Lower leg skin (tissue), 4 donors: ENCODE measurements around the gene MFGE8. TPM values are rescaled to one million over a fixed set of nuclear protein-coding genes. Genes with fewer than 3 reads are reported as not detected.

Experiments
- DNase-seq, 2 donors: peaks; one replicate each; pipeline ENCODE4 v3.0.0-alpha.2; 2019; ENCODE audit warnings: low spot score in 2 of 2
- H3K4me3 ChIP-seq: fragments of 200-600 bp; sonication (generic); 2 replicates; pipeline ENCODE4 v1.5.1; 2017; ENCODE audit warnings: mild to moderate bottlenecking, low read depth; ENCODE audit not compliant: poor library complexity, severe bottlenecking
- POLR2A ChIP-seq, 2 donors: fragments of 450-650 bp; IDR thresholded peaks; one replicate each; pipeline ENCODE4 v1.6.1; 2016 to 2017; ENCODE audit warnings: antibody characterized with exemption in 2 of 2, mild to moderate bottlenecking in 1 of 2, moderate library complexity in 1 of 2
- WGBS, 2 donors: methylation state at CpG; one replicate each; pipeline ENCODE4 v1.1.5; 2018; 5-methylcytosine and 5-hydroxymethylcytosine counted together
- intact Hi-C: fragments of 100-400 bp; cut with DNase I; formaldehyde crosslinking; loops from one replicate; pipeline ENCODE4 v1.15.0; 2023; ENCODE audit warnings: low total_unique reads
- total RNA-seq, 4 donors: library from RNA; depleted of rRNA; stranded (reverse); fragments of >200 nt; gene quantifications; one replicate each; pipeline ENCODE4 v1.1.0, GENCODE V29; 2016
- TF ChIP-seq, protein P1 (sequence below), 3 donors: fragments of 450-650 bp; IDR thresholded peaks; one replicate each; pipeline ENCODE4 v1.5.1; 2016; ENCODE audit warnings: antibody characterized with exemption in 3 of 3, mild to moderate bottlenecking in 3 of 3, moderate library complexity in 2 of 3

MFGE8 gene
- total RNA-seq, 4 donors from 2014 or later: 109 to 237 (median 139) TPM

DNA sequence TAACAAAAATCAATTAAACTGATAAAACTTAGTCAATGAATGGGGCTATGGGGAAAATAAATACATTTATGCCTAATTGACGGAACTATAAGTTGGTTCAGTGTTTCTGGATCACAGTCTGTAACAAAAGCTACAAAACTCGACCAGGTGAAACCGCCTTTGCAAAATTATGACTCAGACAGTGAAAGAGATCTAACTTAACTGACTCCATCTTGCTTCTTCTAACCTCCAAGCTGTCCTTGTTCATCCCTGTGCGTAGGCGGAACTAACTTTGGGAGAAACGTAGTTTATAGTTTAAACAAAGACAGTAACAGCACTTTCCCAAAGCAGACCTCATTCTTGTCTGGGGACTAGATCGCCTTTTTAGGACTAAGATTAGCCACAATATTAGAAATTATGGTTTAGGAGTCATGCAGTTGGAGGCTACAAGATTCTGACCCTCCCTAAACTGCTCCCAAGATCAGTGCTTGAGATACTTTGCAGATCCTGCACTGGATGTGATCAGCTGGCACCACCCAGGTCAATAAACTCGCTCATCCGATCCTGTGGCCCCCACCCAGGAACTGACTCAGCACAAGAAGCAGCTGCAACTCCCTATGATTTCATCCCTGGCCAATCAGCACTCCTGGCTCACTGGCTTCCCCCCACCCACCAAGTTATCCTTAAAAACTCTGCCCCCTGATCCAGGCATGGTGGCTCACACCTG, 7.2 kb upstream of the MFGE8 start:
- intact Hi-C loops: no loop called here
- DNase-seq: peak in 1 of 2 donors; percentile 81
- no peak for TF ChIP-seq POLR2A (IDR thresholded peaks at IDR 0.05)
- TF ChIP-seq, protein P1, sequence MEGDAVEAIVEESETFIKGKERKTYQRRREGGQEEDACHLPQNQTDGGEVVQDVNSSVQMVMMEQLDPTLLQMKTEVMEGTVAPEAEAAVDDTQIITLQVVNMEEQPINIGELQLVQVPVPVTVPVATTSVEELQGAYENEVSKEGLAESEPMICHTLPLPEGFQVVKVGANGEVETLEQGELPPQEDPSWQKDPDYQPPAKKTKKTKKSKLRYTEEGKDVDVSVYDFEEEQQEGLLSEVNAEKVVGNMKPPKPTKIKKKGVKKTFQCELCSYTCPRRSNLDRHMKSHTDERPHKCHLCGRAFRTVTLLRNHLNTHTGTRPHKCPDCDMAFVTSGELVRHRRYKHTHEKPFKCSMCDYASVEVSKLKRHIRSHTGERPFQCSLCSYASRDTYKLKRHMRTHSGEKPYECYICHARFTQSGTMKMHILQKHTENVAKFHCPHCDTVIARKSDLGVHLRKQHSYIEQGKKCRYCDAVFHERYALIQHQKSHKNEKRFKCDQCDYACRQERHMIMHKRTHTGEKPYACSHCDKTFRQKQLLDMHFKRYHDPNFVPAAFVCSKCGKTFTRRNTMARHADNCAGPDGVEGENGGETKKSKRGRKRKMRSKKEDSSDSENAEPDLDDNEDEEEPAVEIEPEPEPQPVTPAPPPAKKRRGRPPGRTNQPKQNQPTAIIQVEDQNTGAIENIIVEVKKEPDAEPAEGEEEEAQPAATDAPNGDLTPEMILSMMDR (IDR thresholded peaks at IDR 0.05): no peak
- no peak overlapping the region for H3K4me3 ChIP-seq
- WGBS, 2 donors: 66 to 68% methylated on average over 9 of the region's 9 CpGs

DNA sequence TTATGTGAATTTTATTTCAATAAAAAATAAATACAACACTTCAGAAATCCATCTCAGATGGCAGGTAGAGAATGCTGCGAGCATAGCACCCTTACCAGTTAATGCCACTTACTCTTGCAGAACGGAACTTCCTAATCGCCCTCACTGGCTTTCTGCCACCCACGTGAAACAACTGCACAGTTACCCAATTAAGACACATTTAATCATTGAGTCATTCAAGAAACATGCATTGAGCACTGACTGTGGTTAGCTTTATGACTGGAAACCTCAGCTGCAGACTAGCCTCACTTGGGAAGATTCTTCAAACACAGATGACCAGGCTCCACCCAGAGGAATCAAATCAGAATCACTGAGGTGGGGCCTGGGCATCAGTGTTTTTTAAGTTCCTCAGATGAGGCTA, 5.6 kb upstream of the MFGE8 start:
- peak; percentile 84 to 97 for DNase-seq
- WGBS, 2 donors: 10 to 20% methylated on average over 4 of the region's 4 CpGs
- TF ChIP-seq POLR2A (IDR thresholded peaks at IDR 0.05): no peak
- TF ChIP-seq, protein P1 (IDR thresholded peaks at IDR 0.05): no peak
- intact Hi-C loops: no loop called here
- H3K4me3 ChIP-seq: no peak overlapping the region

DNA sequence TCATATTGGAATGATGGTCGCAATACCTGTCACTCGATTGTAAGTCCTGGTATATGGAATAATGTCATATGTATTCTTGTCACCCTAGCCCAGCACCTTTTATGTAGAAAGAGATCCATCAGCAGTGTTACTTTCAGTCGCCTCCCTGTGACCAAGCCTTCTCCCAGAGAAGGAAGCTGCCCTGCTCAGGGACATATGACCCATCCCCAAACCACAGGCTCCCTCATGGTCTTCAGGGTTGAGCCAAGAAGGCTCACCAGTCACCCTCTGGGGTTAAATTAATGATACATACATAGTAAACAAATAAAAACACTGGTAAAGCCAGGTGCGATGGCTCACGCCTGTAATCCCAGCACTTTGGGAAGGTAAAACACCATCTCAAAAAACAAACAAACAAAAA, 4.6 kb upstream of the MFGE8 start:
- intact Hi-C loops: no loop called here
- WGBS, 2 donors: 91 to 93% methylated on average over 5 of the region's 5 CpGs
- H3K4me3 ChIP-seq: no peak overlapping the region
- TF ChIP-seq POLR2A (IDR thresholded peaks at IDR 0.05): no peak
- TF ChIP-seq, protein P1 (IDR thresholded peaks at IDR 0.05): no peak
- peak in 1 of 2 donors; percentile 50 for DNase-seq

DNA sequence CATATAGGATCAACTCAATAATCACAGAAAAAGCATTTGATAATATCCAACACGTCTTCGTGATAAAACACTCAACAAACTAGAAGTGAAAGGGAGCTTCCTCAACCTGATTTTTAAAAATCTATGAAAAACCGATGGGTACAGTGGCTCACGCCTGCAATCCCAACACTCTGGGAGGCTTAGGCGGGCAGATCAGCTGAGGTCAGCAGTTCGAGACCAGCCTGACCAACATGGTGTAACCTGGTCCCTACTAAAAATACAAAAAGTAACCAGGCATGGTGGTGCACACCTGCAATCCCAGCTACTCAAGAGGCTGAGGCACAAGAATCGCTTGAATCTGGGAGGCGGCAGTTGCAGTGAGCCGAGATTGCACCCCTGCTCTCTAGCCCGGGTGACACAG, 2.2 kb upstream of the MFGE8 start:
- TF ChIP-seq, protein P1 (IDR thresholded peaks at IDR 0.05): no peak
- no peak for TF ChIP-seq POLR2A (IDR thresholded peaks at IDR 0.05)
- WGBS, 2 donors: 92 to 98% methylated on average over 10 of the region's 10 CpGs
- peak in 1 of 2 donors; percentile 42 for DNase-seq
- intact Hi-C loops: no loop called here
- H3K4me3 ChIP-seq: no peak overlapping the region

DNA sequence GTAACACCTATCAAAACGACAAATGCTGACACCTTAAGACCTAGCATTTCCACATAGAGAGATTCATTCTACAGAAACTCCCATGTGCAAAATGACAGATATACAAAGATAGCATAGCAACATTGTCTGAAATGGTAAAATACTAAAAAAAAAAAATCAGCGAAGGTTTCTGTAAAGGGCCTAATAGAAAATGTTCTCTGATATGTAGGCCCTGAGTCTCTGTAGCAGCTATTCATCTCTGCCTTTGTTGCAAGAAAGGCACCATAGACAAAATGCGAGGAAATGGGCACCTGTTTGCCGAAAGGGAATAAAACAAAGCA, 631 bp upstream of the MFGE8 start:
- no peak for DNase-seq
- WGBS, 2 donors: 48 to 59% methylated on average over 4 of the region's 4 CpGs
- TF ChIP-seq, protein P1 (IDR thresholded peaks at IDR 0.05): no peak
- TF ChIP-seq POLR2A (IDR thresholded peaks at IDR 0.05): no peak
- intact Hi-C loops: no loop called here
- no peak overlapping the region for H3K4me3 ChIP-seq

DNA sequence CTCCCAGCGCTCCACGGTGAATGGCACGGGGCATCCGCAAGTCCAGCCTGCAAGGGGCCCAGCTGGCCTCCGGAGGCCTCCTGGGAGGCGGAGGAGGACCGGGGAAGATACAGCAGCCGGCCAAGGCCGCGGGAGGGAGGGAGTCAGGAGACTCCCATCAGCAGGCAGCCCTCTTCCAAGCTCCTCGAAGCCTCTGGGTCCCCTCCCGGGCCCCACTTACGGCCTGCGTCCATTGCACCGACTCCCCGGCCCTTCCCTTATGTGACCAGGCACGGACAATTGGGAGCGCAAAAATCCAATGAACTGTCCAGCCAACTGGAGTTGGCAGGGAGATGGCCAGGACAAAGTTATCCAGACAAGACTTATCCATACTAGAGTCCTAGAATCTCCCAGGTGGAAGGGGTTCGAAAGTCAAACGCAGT, 668 bp downstream of the MFGE8 start:
- intact Hi-C loops: no loop called here
- TF ChIP-seq, protein P1 (IDR thresholded peaks at IDR 0.05): no peak
- no peak for TF ChIP-seq POLR2A (IDR thresholded peaks at IDR 0.05)
- WGBS, 2 donors: 5 to 6% methylated on average over 12 to 17 of the region's 20 CpGs
- DNase-seq: no peak
- H3K4me3 ChIP-seq: peak overlapping the region; percentile 48
